Measurements from ENCODE around the gene FCHSD2. TPM values are rescaled to one million over a fixed set of nuclear protein-coding genes. Genes with fewer than 3 reads are reported as not detected.

Gene FCHSD2
- total and polyA plus RNA-seq, 2 of the 13 experiments (the other 11 are each of a cell fraction or from before 2014, with no cell fraction given): 20.5 to 24.8 TPM

DNA sequence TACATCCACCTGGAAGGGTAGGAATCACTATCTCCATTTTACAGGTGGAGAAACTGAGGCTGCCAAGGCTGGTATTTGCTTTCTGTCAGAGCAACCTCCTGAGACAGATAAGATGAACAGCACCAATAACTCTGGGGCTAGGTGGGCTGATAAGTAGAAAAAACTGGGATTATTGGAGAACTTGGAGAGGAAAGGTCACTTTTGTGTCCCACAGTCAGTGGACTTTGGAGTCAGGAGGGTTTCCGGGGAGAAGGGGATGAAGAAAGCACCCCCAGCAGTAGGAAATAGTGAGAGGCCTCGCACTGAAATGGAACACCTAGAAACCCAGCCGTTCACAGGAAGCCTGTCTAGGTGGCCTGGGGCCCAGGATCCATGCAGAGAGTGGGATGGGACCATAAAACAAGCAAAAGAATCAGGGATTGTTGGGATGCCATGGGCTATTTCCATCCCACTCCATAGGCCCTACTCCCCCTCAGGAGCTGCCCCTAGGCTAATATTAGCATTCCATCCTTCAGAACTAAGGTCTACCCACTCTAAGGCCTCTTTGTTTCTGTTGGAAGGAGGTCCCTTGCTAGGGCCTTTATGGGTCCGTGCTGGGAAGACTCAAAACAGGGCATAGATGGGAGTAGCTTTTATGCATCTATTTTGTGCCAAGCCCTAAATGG, 31.0 kb upstream of the FCHSD2 start (continued):
- TF ChIP-seq ZMYM2 (CRISPR knock-in tag; IDR thresholded peaks at IDR 0.05) (0 out of 2 replicates have a peak, but pooled peaks have one; percentile 39), ZNF510 (CRISPR knock-in tag; IDR thresholded peaks at IDR 0.05; ENCODE audit: low read depth) (no peak), SIX1 (CRISPR knock-in tag; IDR thresholded peaks at IDR 0.05; ENCODE audit: borderline replicate concordance) (no peak), ZNF333 (CRISPR knock-in tag; IDR thresholded peaks at IDR 0.05; ENCODE audit: borderline replicate concordance) (no peak), ISL2 (CRISPR knock-in tag; IDR thresholded peaks at IDR 0.05) (peak; percentile 66), ATAD3A (CRISPR knock-in tag; IDR thresholded peaks at IDR 0.05) (no peak), SIX4 (CRISPR knock-in tag; IDR thresholded peaks at IDR 0.05) (no peak), MIER2 (CRISPR knock-in tag; IDR thresholded peaks at IDR 0.05) (no peak), SRSF1 (optimal IDR thresholded peaks at IDR 0.05; ENCODE audit: low read depth, low read length) (no peak), SP1 (IDR thresholded peaks at IDR 0.05) (no peak), SP1 (CRISPR knock-in tag; IDR thresholded peaks at IDR 0.05) (no peak), TCF7L2 (IDR thresholded peaks at IDR 0.05; ENCODE audit: low read depth, low read length) (no peak), ZEB1 (IDR thresholded peaks at IDR 0.05; ENCODE audit: insufficient replicate concordance, low read depth) (no peak), ZNF124 (CRISPR knock-in tag; IDR thresholded peaks at IDR 0.05) (no peak), ZNF232 (CRISPR knock-in tag; IDR thresholded peaks at IDR 0.05; ENCODE audit: borderline replicate concordance) (no peak; the same call in 1 of the 2 replicates), ZNF720 (CRISPR knock-in tag; IDR thresholded peaks at IDR 0.05) (no peak), ZSCAN22 (CRISPR knock-in tag; IDR thresholded peaks at IDR 0.05) (no peak), RBFOX2 (IDR thresholded peaks at IDR 0.05; ENCODE audit: low read depth, low read length) (peak; percentile 50), ZNF775 (CRISPR knock-in tag; IDR thresholded peaks at IDR 0.05; ENCODE audit: borderline replicate concordance) (no peak)
- TF ChIP-seq, protein P1, sequence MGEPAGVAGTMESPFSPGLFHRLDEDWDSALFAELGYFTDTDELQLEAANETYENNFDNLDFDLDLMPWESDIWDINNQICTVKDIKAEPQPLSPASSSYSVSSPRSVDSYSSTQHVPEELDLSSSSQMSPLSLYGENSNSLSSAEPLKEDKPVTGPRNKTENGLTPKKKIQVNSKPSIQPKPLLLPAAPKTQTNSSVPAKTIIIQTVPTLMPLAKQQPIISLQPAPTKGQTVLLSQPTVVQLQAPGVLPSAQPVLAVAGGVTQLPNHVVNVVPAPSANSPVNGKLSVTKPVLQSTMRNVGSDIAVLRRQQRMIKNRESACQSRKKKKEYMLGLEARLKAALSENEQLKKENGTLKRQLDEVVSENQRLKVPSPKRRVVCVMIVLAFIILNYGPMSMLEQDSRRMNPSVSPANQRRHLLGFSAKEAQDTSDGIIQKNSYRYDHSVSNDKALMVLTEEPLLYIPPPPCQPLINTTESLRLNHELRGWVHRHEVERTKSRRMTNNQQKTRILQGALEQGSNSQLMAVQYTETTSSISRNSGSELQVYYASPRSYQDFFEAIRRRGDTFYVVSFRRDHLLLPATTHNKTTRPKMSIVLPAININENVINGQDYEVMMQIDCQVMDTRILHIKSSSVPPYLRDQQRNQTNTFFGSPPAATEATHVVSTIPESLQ (CRISPR knock-in tag; conservative IDR thresholded peaks at IDR 0.05): no peak
- TF ChIP-seq, protein P2, sequence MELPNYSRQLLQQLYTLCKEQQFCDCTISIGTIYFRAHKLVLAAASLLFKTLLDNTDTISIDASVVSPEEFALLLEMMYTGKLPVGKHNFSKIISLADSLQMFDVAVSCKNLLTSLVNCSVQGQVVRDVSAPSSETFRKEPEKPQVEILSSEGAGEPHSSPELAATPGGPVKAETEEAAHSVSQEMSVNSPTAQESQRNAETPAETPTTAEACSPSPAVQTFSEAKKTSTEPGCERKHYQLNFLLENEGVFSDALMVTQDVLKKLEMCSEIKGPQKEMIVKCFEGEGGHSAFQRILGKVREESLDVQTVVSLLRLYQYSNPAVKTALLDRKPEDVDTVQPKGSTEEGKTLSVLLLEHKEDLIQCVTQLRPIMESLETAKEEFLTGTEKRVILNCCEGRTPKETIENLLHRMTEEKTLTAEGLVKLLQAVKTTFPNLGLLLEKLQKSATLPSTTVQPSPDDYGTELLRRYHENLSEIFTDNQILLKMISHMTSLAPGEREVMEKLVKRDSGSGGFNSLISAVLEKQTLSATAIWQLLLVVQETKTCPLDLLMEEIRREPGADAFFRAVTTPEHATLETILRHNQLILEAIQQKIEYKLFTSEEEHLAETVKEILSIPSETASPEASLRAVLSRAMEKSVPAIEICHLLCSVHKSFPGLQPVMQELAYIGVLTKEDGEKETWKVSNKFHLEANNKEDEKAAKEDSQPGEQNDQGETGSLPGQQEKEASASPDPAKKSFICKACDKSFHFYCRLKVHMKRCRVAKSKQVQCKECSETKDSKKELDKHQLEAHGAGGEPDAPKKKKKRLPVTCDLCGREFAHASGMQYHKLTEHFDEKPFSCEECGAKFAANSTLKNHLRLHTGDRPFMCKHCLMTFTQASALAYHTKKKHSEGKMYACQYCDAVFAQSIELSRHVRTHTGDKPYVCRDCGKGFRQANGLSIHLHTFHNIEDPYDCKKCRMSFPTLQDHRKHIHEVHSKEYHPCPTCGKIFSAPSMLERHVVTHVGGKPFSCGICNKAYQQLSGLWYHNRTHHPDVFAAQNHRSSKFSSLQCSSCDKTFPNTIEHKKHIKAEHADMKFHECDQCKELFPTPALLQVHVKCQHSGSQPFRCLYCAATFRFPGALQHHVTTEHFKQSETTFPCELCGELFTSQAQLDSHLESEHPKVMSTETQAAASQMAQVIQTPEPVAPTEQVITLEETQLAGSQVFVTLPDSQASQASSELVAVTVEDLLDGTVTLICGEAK (IDR thresholded peaks at IDR 0.05): no peak
- TF ChIP-seq, protein P2 (CRISPR knock-in tag; IDR thresholded peaks at IDR 0.05): no peak
